Measurements from ENCODE around the gene JUN. TPM values are rescaled to one million over a fixed set of nuclear protein-coding genes. Genes with fewer than 3 reads are reported as not detected.

The JUN gene
- total and polyA plus RNA-seq, 2 of the 4 experiments (the other 2 are of a cell fraction), result 46.6 to 89.1 TPM

GRCh38 chr1:58804853-58805565, 21.2 kb upstream of the JUN start (continued):
- TF ChIP-seq CTCF (conservative IDR thresholded peaks at IDR 0.05; ENCODE audit: low read depth, low read length), result no peak

- H4K8ac ChIP-seq (ENCODE audit: low read depth in 2 of 2, low read length in 2 of 2), result no peak overlapping the region
- H3K4me3 ChIP-seq (ENCODE audit: insufficient read depth, low read depth, low read length), result no peak overlapping the region
- H3K4me2 ChIP-seq (ENCODE audit: low read depth, low read length), result no peak overlapping the region
- no peak overlapping the region for H3K18ac ChIP-seq (ENCODE audit: low read depth, low read length)
- H3K4ac ChIP-seq (ENCODE audit: low read depth, low read length), result no peak overlapping the region
- no peak overlapping the region for H2BK5ac ChIP-seq (ENCODE audit: low read depth, low read length, poor library complexity, severe bottlenecking)
- no peaks in the 10 kb centered on the region for H3K79me1 ChIP-seq (ENCODE audit: low read depth in 1 of 2, low read length in 2 of 2)
- dilution Hi-C loops (cut with HindIII; ENCODE audit: low sequenced_read_pairs, unreplicated experiment), result no loop called here
- no peak overlapping the region for H2AK5ac ChIP-seq (ENCODE audit: low read depth, low read length)
- no peak overlapping the region for H2AFZ ChIP-seq (replicated peaks; ENCODE audit: low read length, poor library complexity)
- WGBS, 2 experiments (ENCODE audit: extremely low coverage in 2 of 2, insufficient read length in 1 of 2), result 82% methylated on average over 1 of the region's 2 CpGs; no CpG with 5 or more reads in 1 of the 2 experiments
- no peak overlapping the region for H2BK15ac ChIP-seq (ENCODE audit: low read depth, low read length)
- peaks cover 2% of the 10 kb centered on the region; the same call in 1 of the 2 replicates for H3K9me1 ChIP-seq (ENCODE audit: insufficient read depth, low read length)
- in situ Hi-C loops (cut with MboI; ENCODE audit: low sequenced_read_pairs), result no loop called here
- ATAC-seq (ENCODE audit: low read depth) (no peak), DNase-seq (no peak)
- no peak overlapping the region for H2AK9ac ChIP-seq (replicated peaks; ENCODE audit: low read depth, low read length, poor library complexity)
- H3K56ac ChIP-seq (ENCODE audit: extremely low read depth, insufficient read depth, low read length), result no peak overlapping the region
- H4K5ac ChIP-seq (ENCODE audit: low read depth, low read length), result no peak overlapping the region
- BruUV-seq (replicated peaks), result no TSS peak
- H3K9me3 ChIP-seq (ENCODE audit: control insufficient read depth, insufficient read depth, low read length), result no peaks in the 10 kb centered on the region
- no peak overlapping the region for H3K23ac ChIP-seq (ENCODE audit: low read depth, low read length)
- H4K20me1 ChIP-seq (ENCODE audit: insufficient read depth, low read length), result no peaks in the 10 kb centered on the region
- intact Hi-C loops (cut with micrococcal nuclease), result no loop called here
- POLR2A ChIA-PET (ENCODE audit: unreplicated experiment), result no interaction called here
- H3K9ac ChIP-seq (ENCODE audit: low read depth, low read length), result no peak overlapping the region
- H3K27me3 ChIP-seq (ENCODE audit: control insufficient read depth, insufficient read depth, low read length), result no peaks in the 10 kb centered on the region; the same call in 1 of the 2 replicates
- no peak overlapping the region for H4K91ac ChIP-seq (ENCODE audit: insufficient read depth, low read depth, low read length)
- H2BK20ac ChIP-seq (ENCODE audit: low read depth, low read length), result no peak overlapping the region
- no peak overlapping the region for H2BK120ac ChIP-seq (ENCODE audit: low read depth, low read length)
- H3K27ac ChIP-seq (ENCODE audit: insufficient read depth, low read length), result no peak overlapping the region
- no peak overlapping the region for H3K14ac ChIP-seq (replicated peaks; ENCODE audit: low read depth, low read length)
- CTCF ChIA-PET, result interaction anchor here (0.6 kb wide), 1 partner anchor 18 kb away, joined by 4 read pairs; no protein-coding TSS in a partner anchor
- no peaks in the 10 kb centered on the region for H3K36me3 ChIP-seq (ENCODE audit: control insufficient read depth, insufficient read depth, low read length)
- H3K4me1 ChIP-seq (ENCODE audit: control insufficient read depth, insufficient read depth, low read length), result peaks cover 2% of the 10 kb centered on the region; the same call in 1 of the 2 replicates
- no peak for TF ChIP-seq CEBPB (IDR thresholded peaks at IDR 0.05; ENCODE audit: low read depth, low read length)
- TF ChIP-seq NFE2L2 (IDR thresholded peaks at IDR 0.05; ENCODE audit: low read depth, low read length), result no peak
- TF ChIP-seq ELK1 (IDR thresholded peaks at IDR 0.05; ENCODE audit: borderline replicate concordance, low read depth, low read length), result no peak
- TF ChIP-seq RAD21 (IDR thresholded peaks at IDR 0.05; ENCODE audit: low read length), result no peak
- TF ChIP-seq BHLHE40 (IDR thresholded peaks at IDR 0.05; ENCODE audit: low read depth, low read length), result no peak
- TF ChIP-seq USF2 (IDR thresholded peaks at IDR 0.05; ENCODE audit: low read depth, low read length), result no peak
- no peak for TF ChIP-seq POLR2A (IDR thresholded peaks at IDR 0.05; ENCODE audit: low read depth, low read length)
- TF ChIP-seq RCOR1 (IDR thresholded peaks at IDR 0.05; ENCODE audit: insufficient replicate concordance, low read length), result no peak
- no peak for TF ChIP-seq MXI1 (IDR thresholded peaks at IDR 0.05; ENCODE audit: borderline replicate concordance, low read depth, low read length)
Measured at GRCh38 chr1:58803858-58804257, 20.0 kb upstream of the JUN start.

All from IMR-90 (cell line).